Measurements from ENCODE around the gene GRIK2. TPM values are rescaled to one million over a fixed set of nuclear protein-coding genes. Genes with fewer than 3 reads are reported as not detected.

The GRIK2 gene
- total RNA-seq, 4 donors from 2014 or later = 2.0 to 4.0 (median 2.0) TPM; not detected in 1

GRCh38 chr6:101762851-101763250 is 369.3 kb downstream of the GRIK2 start:
- TF ChIP-seq POLR2A (IDR thresholded peaks at IDR 0.05) = no peak
- no peak for TF ChIP-seq POLR2AphosphoS5 (IDR thresholded peaks at IDR 0.05)
- no peak for TF ChIP-seq EP300 (IDR thresholded peaks at IDR 0.05; ENCODE audit: low read depth)
- no peak for TF ChIP-seq CTCF (IDR thresholded peaks at IDR 0.05)
- Histone ChIP-seq H3K27me3 (no peaks in the 10 kb centered on the region), H3K9me3 (no peaks in the 10 kb centered on the region), H3K4me1 (no peaks in the 10 kb centered on the region), H3K4me3 (no peak overlapping the region), H3K27ac (no peak overlapping the region), H3K36me3 (no peaks in the 10 kb centered on the region)
- in situ Hi-C loops (cut with MboI; ENCODE audit: low pct_ligation_motif_present in 1 of 4, low pct_unique_long_range_greater_than_20kb in 1 of 4, low sequenced_read_pairs in 3 of 4) = no loop called here
- no peak for DNase-seq
- WGBS, 2 donors (ENCODE audit: low coverage in 1 of 2) = 73 to 75% methylated on average over 3 of the region's 3 CpGs
- intact Hi-C loops (cut with DNase I; ENCODE audit: low total_unique reads) = no loop called here

- H3K27ac ChIP-seq = no peak overlapping the region
- H3K9me3 ChIP-seq = no peaks in the 10 kb centered on the region
- no peaks in the 10 kb centered on the region for H3K27me3 ChIP-seq
- intact Hi-C loops (cut with DNase I; ENCODE audit: low total_unique reads) (no loop called here), in situ Hi-C loops (cut with MboI; ENCODE audit: low pct_ligation_motif_present in 1 of 4, low pct_unique_long_range_greater_than_20kb in 1 of 4, low sequenced_read_pairs in 3 of 4) (no loop called here)
- no peak for DNase-seq
- WGBS, 2 donors (ENCODE audit: low coverage in 1 of 2) = 82 to 84% methylated on average over 1 of the region's 1 CpG
- H3K36me3 ChIP-seq = no peaks in the 10 kb centered on the region
- H3K4me1 ChIP-seq = no peaks in the 10 kb centered on the region
- no peak overlapping the region for H3K4me3 ChIP-seq
- TF ChIP-seq POLR2AphosphoS5 (IDR thresholded peaks at IDR 0.05) = no peak
- TF ChIP-seq POLR2A (IDR thresholded peaks at IDR 0.05) = no peak
- TF ChIP-seq CTCF (IDR thresholded peaks at IDR 0.05) = no peak
- no peak for TF ChIP-seq EP300 (IDR thresholded peaks at IDR 0.05; ENCODE audit: low read depth)
Measured at GRCh38 chr6:101765281-101765680, 371.8 kb downstream of the GRIK2 start.

GRCh38 chr6:101770116-101770515 is 376.6 kb downstream of the GRIK2 start:
- H3K36me3 ChIP-seq = no peaks in the 10 kb centered on the region
- no peaks in the 10 kb centered on the region for H3K4me1 ChIP-seq
- TF ChIP-seq POLR2AphosphoS5 (IDR thresholded peaks at IDR 0.05) (no peak), POLR2A (IDR thresholded peaks at IDR 0.05) (no peak), EP300 (IDR thresholded peaks at IDR 0.05; ENCODE audit: low read depth) (no peak), CTCF (IDR thresholded peaks at IDR 0.05) (no peak)
- H3K27me3 ChIP-seq = no peaks in the 10 kb centered on the region
- no peak for DNase-seq
- H3K9me3 ChIP-seq = no peaks in the 10 kb centered on the region
- H3K27ac ChIP-seq = no peak overlapping the region
- intact Hi-C loops (cut with DNase I; ENCODE audit: low total_unique reads) = no loop called here
- 69 to 74% methylated on average over 3 of the region's 3 CpGs for WGBS, 2 donors (ENCODE audit: low coverage in 1 of 2)
- no peak overlapping the region for H3K4me3 ChIP-seq
- in situ Hi-C loops (cut with MboI; ENCODE audit: low pct_ligation_motif_present in 1 of 4, low pct_unique_long_range_greater_than_20kb in 1 of 4, low sequenced_read_pairs in 3 of 4) = no loop called here

GRCh38 chr6:101776919-101777350 is 383.4 kb downstream of the GRIK2 start:
- no peaks in the 10 kb centered on the region for H3K4me1 ChIP-seq
- no peak for TF ChIP-seq POLR2A (IDR thresholded peaks at IDR 0.05)
- no peak for TF ChIP-seq CTCF (IDR thresholded peaks at IDR 0.05)
- no peak for TF ChIP-seq EP300 (IDR thresholded peaks at IDR 0.05; ENCODE audit: low read depth)
- no peak for TF ChIP-seq POLR2AphosphoS5 (IDR thresholded peaks at IDR 0.05)
- no peak overlapping the region for H3K4me3 ChIP-seq
- H3K27me3 ChIP-seq = no peaks in the 10 kb centered on the region
- H3K36me3 ChIP-seq = no peaks in the 10 kb centered on the region
- in situ Hi-C loops (cut with MboI; ENCODE audit: low pct_ligation_motif_present in 1 of 4, low pct_unique_long_range_greater_than_20kb in 1 of 4, low sequenced_read_pairs in 3 of 4) = no loop called here
- intact Hi-C loops (cut with DNase I; ENCODE audit: low total_unique reads) = no loop called here
- H3K27ac ChIP-seq = no peak overlapping the region
- no peak for DNase-seq
- 93% methylated on average over 7 of the region's 7 CpGs; no CpG with 5 or more reads in 1 of the 2 donors for WGBS, 2 donors (ENCODE audit: low coverage in 1 of 2)
- H3K9me3 ChIP-seq = no peaks in the 10 kb centered on the region
